GM23338 (cell line): ENCODE results near the gene CCNA2. TPM values are rescaled to one million over a fixed set of nuclear protein-coding genes. Genes with fewer than 3 reads are reported as not detected.
A peak's percentile ranks its signal among the peaks of the same experiment; 100 is the strongest.

Experiments
- ATAC-seq: fragments of 200-7000 bp; cut with Tn5 transposase; 3 replicates; pipeline ENCODE4 v1.9.1; 2020
- DNase-seq: peaks from one replicate; pipeline ENCODE4 v3.0.0-alpha.2; 2015; ENCODE audit warnings: low spot score
- H2AFZ ChIP-seq: fragments of 200-600 bp; sonication (generic); 2 replicates; pipeline ENCODE4 v1.8.0; 2016; ENCODE audit warnings: antibody characterized with exemption, mild to moderate bottlenecking, moderate library complexity
- H3F3A ChIP-seq: fragments of 200-600 bp; sonication (generic); replicated peaks from 2 replicates; pipeline ENCODE4 v1.8.0; 2017; ENCODE audit warnings: antibody characterized with exemption, mixed run types, low read depth
- H3K27ac ChIP-seq: fragments of 200-600 bp; sonication (generic); 2 replicates; pipeline ENCODE4 v1.6.1; 2016; ENCODE audit warnings: low read depth
- H3K27me3 ChIP-seq: fragments of 200-600 bp; sonication (generic); 2 replicates; pipeline ENCODE4 v1.8.0; 2016; ENCODE audit warnings: mild to moderate bottlenecking, mixed run types, moderate library complexity; ENCODE audit not compliant: insufficient read depth
- H3K36me3 ChIP-seq: fragments of 200-600 bp; sonication (generic); 2 replicates; pipeline ENCODE4 v1.8.0; 2016; ENCODE audit warnings: mild to moderate bottlenecking; ENCODE audit not compliant: insufficient read depth
- H3K4me1 ChIP-seq: fragments of 200-600 bp; sonication (generic); 2 replicates; pipeline ENCODE4 v1.8.0; 2016; ENCODE audit warnings: mild to moderate bottlenecking, moderate library complexity; ENCODE audit not compliant: insufficient read depth
- H3K4me2 ChIP-seq: fragments of 200-600 bp; sonication (generic); 2 replicates; pipeline ENCODE4 v1.7.1; 2017; ENCODE audit warnings: mixed run types
- H3K4me3 ChIP-seq: fragments of 200-600 bp; sonication (generic); 2 replicates; pipeline ENCODE4 v1.6.1; 2016; ENCODE audit warnings: mixed run types
- H3K79me2 ChIP-seq: fragments of 200-600 bp; sonication (generic); replicated peaks from 2 replicates; pipeline ENCODE4 v1.8.0; 2017; ENCODE audit warnings: mild to moderate bottlenecking; ENCODE audit not compliant: insufficient read depth
- H3K9me2 ChIP-seq: fragments of 200-600 bp; sonication (generic); 2 replicates; pipeline ENCODE4 v1.8.0; 2017; ENCODE audit not compliant: insufficient read depth
- H4K20me1 ChIP-seq: fragments of 200-600 bp; sonication (generic); replicated peaks from 2 replicates; pipeline ENCODE4 v1.8.0; 2017; ENCODE audit warnings: mild to moderate bottlenecking; ENCODE audit not compliant: insufficient read depth
- H3K27ac Mint-ChIP-seq: 2 replicates; pipeline ENCODE4 v1.8.0; 2020; ENCODE audit warnings: inconsistent platforms, mild to moderate bottlenecking, moderate library complexity, mixed read lengths
- H3K27me3 Mint-ChIP-seq: 3 replicates; pipeline ENCODE4 v1.8.0; 2022; ENCODE audit warnings: low read depth, mild to moderate bottlenecking, moderate library complexity, mixed read lengths, inconsistent platforms; ENCODE audit not compliant: insufficient read depth, poor library complexity
- H3K36me3 Mint-ChIP-seq: 3 replicates; pipeline ENCODE4 v1.8.0; 2021; ENCODE audit warnings: low read depth, mild to moderate bottlenecking, inconsistent platforms, moderate library complexity, mixed read lengths
- H3K4me1 Mint-ChIP-seq: 3 replicates; pipeline ENCODE4 v1.8.0; 2020; ENCODE audit warnings: mild to moderate bottlenecking, inconsistent platforms, mixed read lengths
- H3K4me3 Mint-ChIP-seq: 3 replicates; pipeline ENCODE4 v1.8.0; 2021; ENCODE audit warnings: moderate library complexity, mild to moderate bottlenecking, inconsistent platforms, mixed read lengths
- H3K9me3 Mint-ChIP-seq: 3 replicates; pipeline ENCODE4 v1.8.0; 2020; ENCODE audit warnings: moderate library complexity, mild to moderate bottlenecking, inconsistent platforms, mixed read lengths
- POLR2AphosphoS5 ChIP-seq: IDR thresholded peaks from 2 replicates; pipeline ENCODE4 v1.6.1; 2016; ENCODE audit warnings: antibody characterized with exemption, low read depth
- polyA plus RNA-seq: library from polyadenylated mRNA; unstranded; fragments of >200 nt; fragmentation: Nextera tagmentation; extraction: Ambion mirVana; gene quantifications from 2 replicates; pipeline ENCODE4 v1.2.1, GENCODE V29; 2016
- total RNA-seq: library from RNA; depleted of rRNA; stranded (reverse); fragments of >200 nt; shearing (Covaris generic); gene quantifications from 2 replicates; pipeline ENCODE4 v1.2.3, GENCODE V29; 2014
- TF ChIP-seq, protein P1 (sequence below), 2 experiments: fragments of 200-600 bp in 1 of 2; sonication (generic) in 1 of 2; conservative IDR thresholded peaks; 2 replicates each; pipeline versions ENCODE4 v1.5.1 to v1.6.1; 2016 to 2017; ENCODE audit warnings: antibody characterized with exemption in 2 of 2, low read depth in 2 of 2, mild to moderate bottlenecking in 2 of 2, moderate library complexity in 1 of 2

Gene CCNA2
- total and polyA plus RNA-seq, 2 experiments from 2014 or later, result 60.5 to 160 TPM

DNA sequence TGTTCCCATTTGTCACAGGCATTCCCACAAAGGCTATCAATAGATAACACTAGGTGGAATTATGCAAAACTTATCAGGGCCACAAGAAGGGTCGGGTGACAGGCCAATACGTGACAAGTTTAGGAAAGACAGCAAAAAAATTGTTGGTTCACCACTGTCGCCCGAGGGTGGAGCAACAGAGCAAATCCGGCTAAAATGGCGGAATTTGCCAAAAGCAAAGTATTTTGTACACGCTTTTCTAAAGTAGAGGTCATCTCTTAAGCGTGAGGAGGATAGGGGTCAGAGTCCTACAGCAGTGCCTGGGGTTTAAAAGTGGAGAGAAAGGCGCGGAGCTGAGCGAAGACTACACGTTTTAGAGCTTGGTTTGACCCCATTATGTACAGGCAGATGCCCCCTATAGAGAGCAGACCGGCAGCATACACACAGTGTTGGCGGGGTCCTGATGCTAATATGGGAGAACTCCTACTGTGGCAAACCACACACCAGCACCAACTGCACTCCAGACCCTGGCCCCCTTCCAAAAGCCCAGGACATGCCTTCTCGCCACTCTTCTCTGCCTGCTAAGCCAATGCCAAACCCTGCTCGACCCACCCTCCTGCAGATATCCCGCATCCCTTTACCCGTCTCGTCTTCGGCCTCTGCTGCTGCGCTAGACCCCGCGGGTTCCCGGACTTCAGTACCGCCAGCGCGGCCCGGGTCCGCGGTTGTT, 733 bp downstream of the CCNA2 start:
- peaks cover 51% of the 10 kb centered on the region for H3K36me3 Mint-ChIP-seq
- peaks cover 34% of the 10 kb centered on the region for H3K79me2 ChIP-seq
- H3K4me2 ChIP-seq, result peak overlapping the region; percentile 94
- H2AFZ ChIP-seq, result peak overlapping the region; percentile 15; the same call in 1 of the 2 replicates
- TF ChIP-seq POLR2AphosphoS5, result no peak
- TF ChIP-seq, protein P1, sequence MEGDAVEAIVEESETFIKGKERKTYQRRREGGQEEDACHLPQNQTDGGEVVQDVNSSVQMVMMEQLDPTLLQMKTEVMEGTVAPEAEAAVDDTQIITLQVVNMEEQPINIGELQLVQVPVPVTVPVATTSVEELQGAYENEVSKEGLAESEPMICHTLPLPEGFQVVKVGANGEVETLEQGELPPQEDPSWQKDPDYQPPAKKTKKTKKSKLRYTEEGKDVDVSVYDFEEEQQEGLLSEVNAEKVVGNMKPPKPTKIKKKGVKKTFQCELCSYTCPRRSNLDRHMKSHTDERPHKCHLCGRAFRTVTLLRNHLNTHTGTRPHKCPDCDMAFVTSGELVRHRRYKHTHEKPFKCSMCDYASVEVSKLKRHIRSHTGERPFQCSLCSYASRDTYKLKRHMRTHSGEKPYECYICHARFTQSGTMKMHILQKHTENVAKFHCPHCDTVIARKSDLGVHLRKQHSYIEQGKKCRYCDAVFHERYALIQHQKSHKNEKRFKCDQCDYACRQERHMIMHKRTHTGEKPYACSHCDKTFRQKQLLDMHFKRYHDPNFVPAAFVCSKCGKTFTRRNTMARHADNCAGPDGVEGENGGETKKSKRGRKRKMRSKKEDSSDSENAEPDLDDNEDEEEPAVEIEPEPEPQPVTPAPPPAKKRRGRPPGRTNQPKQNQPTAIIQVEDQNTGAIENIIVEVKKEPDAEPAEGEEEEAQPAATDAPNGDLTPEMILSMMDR (conservative IDR thresholded peaks at IDR 0.05; ENCODE audit: low read depth in 2 of 2), result 0 out of 4 replicates have a peak, but pooled peaks of 1 of the 2 experiments have one; percentile 17
- H3K4me1 Mint-ChIP-seq, result peaks cover 7% of the 10 kb centered on the region
- peaks cover 44% of the 10 kb centered on the region for H3K36me3 ChIP-seq
- H3K27me3 Mint-ChIP-seq, result peaks cover 16% of the 10 kb centered on the region
- H3K4me3 Mint-ChIP-seq, result peak overlapping the region; percentile 100
- peak overlapping the region; percentile 86 for H3K27ac ChIP-seq
- H3K27me3 ChIP-seq, result no peaks in the 10 kb centered on the region
- no peaks in the 10 kb centered on the region; the same call in 1 of the 2 replicates for H3F3A ChIP-seq
- no peaks in the 10 kb centered on the region for H3K9me3 Mint-ChIP-seq
- DNase-seq, result peak; percentile 40
- H4K20me1 ChIP-seq, result peaks cover 5% of the 10 kb centered on the region
- no peaks in the 10 kb centered on the region for H3K9me2 ChIP-seq
- H3K4me3 ChIP-seq, result peak overlapping the region; percentile 92
- H3K27ac Mint-ChIP-seq, result peak overlapping the region; percentile 98
- peak; percentile 66 for ATAC-seq
- H3K4me1 ChIP-seq, result peaks cover 11% of the 10 kb centered on the region; the same call in 1 of the 2 replicates

DNA sequence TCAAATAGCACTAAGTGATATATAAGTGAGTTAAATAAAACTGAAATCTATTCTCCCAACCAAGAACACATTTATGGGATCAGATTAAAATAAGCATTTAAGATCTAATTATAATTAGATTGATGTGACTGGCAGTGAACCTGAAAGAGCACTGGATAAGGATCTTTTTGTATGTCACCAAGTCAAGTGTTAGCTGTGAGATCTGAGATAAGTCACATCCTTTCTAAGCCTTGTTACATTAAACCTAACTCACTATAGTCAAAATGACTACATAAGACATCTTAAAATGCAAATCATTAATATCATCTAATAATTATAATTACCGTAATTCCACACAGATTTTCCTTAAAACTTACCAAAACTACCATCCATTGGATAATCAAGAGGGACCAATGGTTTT, 1.6 kb downstream of the CCNA2 start:
- Histone ChIP-seq H3K4me1 (peaks cover 11% of the 10 kb centered on the region; the same call in 1 of the 2 replicates), H3K27ac (no peak overlapping the region), H3K79me2 (peaks cover 37% of the 10 kb centered on the region), H3K4me2 (peak overlapping the region; percentile 94), H3K4me3 (peak overlapping the region; percentile 92), H3F3A (no peaks in the 10 kb centered on the region; the same call in 1 of the 2 replicates), H3K9me2 (no peaks in the 10 kb centered on the region), H3K27me3 (no peaks in the 10 kb centered on the region), H2AFZ (no peak overlapping the region), H3K36me3 (peaks cover 53% of the 10 kb centered on the region), H4K20me1 (peaks cover 5% of the 10 kb centered on the region)
- Mint-ChIP-seq H3K36me3 (peaks cover 60% of the 10 kb centered on the region), H3K9me3 (no peaks in the 10 kb centered on the region), H3K4me3 (peak overlapping the region; percentile 100), H3K27me3 (peaks cover 16% of the 10 kb centered on the region), H3K4me1 (peaks cover 7% of the 10 kb centered on the region), H3K27ac (peak overlapping the region; percentile 98)
- TF ChIP-seq, protein P1 (conservative IDR thresholded peaks at IDR 0.05; ENCODE audit: low read depth in 2 of 2), result no peak
- ATAC-seq (no peak), DNase-seq (no peak)
